GM12892 (cell line): ENCODE measurements around the gene SPOCK1.

ENCODE experiments used
- POLR2A ChIP-seq: IDR thresholded peaks from 2 replicates; pipeline ENCODE4 v1.6.1; 2011; ENCODE audit warnings: low read depth, low read length, control low read depth
- POLR2AphosphoS5 ChIP-seq: IDR thresholded peaks from 2 replicates; pipeline ENCODE4 v1.6.1; 2011; ENCODE audit warnings: low read depth, low read length, control low read depth

GRCh38 chr5:137440795-137441194 lies 58.3 kb downstream of the SPOCK1 start:
- TF ChIP-seq POLR2A (no peak), POLR2AphosphoS5 (no peak)
